GM19099 (cell line): ENCODE results near the gene UGT3A1.

Experiments used
- POLR2A ChIP-seq: IDR thresholded peaks from 3 replicates; pipeline ENCODE4 v1.6.1; 2011; ENCODE audit warnings: low read depth; ENCODE audit not compliant: insufficient read length; ENCODE audit errors: extremely low read depth

Gene UGT3A1, protein sequence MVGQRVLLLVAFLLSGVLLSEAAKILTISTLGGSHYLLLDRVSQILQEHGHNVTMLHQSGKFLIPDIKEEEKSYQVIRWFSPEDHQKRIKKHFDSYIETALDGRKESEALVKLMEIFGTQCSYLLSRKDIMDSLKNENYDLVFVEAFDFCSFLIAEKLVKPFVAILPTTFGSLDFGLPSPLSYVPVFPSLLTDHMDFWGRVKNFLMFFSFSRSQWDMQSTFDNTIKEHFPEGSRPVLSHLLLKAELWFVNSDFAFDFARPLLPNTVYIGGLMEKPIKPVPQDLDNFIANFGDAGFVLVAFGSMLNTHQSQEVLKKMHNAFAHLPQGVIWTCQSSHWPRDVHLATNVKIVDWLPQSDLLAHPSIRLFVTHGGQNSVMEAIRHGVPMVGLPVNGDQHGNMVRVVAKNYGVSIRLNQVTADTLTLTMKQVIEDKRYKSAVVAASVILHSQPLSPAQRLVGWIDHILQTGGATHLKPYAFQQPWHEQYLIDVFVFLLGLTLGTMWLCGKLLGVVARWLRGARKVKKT

DNA sequence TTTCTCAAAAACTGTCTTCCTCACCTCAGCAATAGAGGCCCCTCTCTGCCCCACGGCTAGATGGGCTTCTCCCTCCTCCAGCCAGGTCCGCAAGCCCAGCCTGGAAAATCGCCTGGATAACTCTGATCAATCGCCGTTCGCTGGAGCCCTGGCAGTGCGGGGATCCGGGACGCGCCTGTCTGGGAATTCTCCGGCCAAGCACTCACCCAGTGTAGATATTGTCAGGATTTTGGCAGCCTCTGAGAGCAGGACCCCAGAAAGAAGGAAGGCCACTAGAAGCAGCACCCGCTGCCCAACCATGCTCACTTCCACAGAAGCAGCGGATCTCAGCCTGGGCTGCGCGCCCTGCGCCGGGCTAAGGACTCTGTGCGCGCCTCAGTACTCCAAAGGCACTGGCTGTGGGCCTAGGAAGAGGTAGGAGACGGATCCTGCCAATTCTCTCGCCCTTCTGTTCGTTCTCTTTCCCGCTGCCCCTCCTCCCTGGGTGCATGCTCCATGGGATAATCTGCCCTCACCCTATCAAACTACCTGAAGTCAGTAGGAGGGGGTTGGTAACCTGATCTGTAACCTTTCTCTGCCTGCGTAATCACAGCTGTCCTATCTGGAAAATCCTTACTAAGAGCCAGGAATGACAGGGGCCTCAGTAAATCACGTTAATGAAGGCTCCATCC lies at the start of gene UGT3A1:
TSS of gene UGT3A1 (minus strand) at position 450 of the 671 bp plus-strand sequence. CDS start at position 300, 150 bp downstream.
- TF ChIP-seq POLR2A, result no peak

DNA sequence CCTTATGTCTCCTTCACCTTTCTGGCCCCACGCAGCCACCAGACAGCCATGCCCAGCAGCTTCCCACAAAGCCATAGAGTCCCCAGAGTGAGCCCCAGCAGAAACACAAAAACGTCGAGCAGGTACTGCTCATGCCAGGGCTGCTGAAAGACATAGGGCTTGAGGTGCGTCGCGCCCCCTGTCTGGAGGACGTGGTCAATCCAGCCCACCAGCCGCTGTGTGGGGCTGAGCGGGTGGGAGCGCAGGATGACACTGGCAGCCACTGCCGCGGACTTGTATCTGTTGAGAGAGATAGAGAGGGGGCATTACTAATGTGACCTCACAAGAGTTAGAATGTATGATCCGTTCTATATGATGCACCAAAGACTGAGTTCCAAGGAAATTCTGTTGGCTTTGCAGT lies 44.5 kb upstream of the UGT3A1 start:
- TF ChIP-seq POLR2A, result no peak

DNA sequence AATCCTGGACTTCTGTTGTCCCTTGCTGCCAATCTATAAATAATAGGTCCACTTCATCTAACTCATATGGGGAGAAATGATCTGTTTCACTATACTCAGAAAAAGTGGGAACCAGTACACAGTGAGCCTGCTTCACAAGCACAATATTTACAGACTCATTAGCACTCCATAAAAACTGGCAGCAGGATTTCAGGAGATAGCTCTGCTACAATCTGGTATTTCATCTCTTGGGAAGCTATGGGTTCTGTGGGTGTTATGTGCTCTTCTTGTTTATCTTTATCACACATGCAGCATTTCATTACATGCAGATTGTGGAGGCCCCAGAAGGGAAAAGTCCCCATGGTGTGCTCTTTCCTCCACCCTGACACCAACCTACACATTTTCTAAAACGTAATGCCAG lies 42.3 kb upstream of the UGT3A1 start:
- TF ChIP-seq POLR2A, result no peak

DNA sequence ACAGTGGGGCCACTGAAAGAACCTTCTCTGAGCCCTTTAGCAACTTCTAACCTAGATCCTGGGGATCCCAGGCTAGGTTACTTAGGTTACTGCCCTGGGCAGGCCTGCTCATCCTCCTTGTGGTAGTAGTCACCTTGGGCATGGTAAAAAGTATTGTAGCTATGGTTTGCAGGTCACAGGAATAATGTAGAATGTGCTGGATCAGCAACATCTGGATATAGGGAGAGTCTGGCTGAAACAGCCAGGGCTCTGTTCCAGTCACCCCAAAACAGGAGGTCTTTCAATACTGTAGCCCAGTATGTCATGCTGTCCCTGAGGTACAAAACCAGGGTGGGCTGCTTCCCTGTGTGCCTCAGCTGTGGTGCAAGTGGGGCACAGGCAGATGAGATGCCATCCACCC lies 41.9 kb upstream of the UGT3A1 start:
- TF ChIP-seq POLR2A, result no peak

DNA sequence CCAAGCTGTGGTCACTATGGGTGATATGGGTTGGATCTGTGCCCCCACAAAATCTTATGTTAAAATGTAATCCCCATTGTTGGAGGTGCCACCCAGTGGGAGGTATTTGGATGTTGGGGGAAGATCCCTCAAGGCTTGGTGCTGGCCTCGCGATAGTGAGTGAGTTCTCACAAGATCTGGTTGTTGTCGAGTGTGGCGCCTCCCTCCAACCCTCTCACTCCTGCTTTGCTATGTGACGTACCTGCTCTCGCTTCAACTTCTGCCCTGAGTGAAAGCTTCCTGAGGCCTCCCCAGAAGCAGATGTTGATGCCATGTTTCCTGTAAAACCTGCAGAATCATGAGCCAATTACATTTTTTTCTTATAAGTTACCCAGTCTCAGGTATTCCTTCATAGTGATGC lies 40.0 kb upstream of the UGT3A1 start:
- no peak for TF ChIP-seq POLR2A

DNA sequence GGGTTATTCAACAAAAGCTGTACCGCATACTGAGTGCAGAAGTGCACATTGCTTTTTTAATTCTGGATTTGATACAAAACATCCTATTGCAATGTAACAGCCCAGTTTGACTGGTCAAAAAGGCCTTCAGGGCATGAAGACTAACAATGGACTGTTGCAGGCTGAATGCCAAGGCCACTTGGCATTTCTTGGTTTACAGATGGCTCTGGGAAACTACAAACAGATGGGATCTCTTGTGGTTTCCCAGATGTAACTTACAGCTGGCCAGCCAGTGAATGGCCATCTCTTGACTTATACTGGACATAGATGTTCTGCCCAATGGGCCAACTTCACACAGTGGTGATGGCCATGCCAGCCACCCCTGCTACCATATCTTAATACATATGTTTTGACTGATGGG lies 38.7 kb upstream of the UGT3A1 start:
- no peak for TF ChIP-seq POLR2A

DNA sequence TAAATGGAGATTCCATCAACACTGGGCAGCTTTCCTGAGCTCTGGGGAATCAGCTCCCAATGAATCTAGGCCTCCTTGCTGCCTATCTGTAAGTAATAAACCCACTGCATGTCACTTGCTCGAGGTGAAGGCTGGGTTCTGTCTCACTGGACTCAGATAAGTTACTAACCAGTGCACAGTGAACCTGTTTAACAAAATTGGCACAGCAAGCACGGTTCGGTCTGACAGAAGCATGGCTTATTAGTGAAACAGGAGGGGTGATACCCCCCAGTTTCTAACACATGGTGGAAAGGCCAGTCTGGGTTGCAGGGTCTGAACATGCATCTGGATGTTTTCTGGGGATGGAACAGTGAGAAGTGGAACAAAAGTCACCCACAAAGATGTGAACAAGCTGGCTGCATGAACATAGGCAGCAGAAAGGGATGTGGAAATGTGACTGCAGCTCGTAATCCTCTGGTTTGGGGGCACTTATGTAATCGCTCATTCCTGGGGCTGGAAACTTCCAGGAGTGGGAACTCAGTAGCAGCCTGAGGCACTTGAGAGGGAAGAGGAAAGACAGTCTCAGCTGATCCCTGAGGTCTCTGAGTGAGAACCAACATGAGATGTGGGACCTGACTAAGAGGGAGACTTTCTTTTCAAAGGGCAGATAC lies 37.8 kb upstream of the UGT3A1 start:
- TF ChIP-seq POLR2A, result no peak

DNA sequence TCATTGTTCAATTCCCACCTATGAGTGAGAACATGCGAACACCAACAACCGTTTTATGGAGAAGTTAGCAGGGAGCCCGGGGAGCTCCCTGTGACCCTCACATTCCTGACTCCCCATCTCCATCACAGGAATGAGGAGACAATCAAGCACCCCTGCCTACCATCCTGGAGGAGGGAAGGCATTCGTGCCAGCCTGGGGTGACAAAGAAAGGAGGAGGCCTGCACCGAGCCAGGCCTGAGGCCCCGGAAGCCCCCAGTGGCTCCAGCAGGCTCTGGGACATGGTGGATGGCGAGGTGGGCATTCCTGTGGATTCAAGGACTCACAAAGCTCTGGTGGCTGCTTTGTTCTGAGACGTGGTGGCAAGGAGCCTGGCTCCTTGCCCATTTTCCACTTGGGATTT lies 36.5 kb upstream of the UGT3A1 start:
- no peak for TF ChIP-seq POLR2A

DNA sequence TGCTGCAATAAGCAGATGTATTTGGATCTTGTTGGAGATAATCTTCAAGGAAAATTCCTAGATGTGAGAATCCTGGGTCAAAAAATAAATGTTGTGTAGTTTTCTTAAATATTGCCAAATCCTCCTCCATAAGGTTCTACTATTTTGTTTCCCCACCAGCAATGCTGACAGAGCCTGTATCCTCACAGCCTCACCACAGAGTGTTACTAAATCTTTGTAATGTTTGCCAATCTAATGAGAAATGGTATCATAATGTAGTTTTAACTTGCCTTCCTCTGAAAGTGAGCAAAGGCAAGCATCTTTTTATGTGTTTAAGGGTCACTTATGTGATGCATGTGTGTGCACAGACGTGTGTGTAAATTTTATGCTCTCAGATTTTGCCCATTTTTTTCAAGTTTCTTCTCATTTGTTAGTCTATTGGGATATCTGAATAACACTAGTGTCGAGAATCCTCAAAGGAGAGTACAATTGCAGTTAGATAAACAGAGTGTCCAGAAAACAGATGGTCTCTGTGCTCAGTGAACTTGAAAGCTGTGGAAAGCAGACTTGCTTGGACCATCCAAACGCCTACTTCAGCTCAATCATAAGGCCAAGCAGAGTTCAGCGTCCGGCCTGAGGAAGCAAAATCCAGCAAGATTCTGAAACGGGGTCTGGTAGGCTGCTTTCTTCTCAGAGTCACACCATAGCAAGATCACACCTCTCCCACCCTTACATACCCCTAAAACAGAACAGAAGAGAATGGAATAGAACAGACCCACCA lies 35.7 kb upstream of the UGT3A1 start:
- no peak for TF ChIP-seq POLR2A

DNA sequence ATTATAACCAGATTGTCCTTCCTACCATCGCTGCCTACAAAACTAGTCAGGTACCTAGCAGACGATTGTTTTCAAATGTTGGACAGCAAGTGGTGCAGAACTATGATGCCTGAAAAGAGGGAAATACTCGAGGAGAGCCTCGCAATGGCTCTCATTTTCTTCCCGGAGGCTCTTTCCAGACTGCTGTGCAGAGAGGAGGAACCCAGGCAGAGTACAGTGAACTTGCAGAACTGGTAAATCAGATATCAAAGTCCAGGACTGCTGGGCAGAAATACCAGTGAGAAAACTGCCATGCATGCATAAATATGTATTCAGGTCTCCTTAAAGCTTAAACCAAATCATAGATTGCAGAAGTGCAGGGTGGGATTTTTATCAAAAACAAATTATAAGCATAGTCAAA lies 26.4 kb upstream of the UGT3A1 start:
- TF ChIP-seq POLR2A, result no peak

DNA sequence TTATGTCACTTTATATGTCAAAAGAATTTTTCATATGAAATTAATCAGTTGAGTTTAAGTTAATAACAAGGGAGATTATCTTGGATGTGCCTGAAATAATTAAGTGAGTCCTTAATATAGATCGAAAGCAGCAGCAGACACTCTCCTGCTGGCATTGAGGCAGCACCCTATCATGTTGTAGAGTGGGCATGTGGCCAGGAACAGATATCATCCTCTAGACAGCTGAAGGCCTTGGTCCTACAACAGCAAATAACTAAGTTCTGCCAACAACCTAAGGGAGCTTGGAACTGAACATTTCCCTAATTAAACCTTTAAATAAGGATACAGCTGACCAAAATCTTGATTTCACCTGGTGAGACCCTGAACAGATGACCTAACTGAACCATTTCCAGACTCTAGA lies 25.8 kb upstream of the UGT3A1 start:
- no peak for TF ChIP-seq POLR2A

DNA sequence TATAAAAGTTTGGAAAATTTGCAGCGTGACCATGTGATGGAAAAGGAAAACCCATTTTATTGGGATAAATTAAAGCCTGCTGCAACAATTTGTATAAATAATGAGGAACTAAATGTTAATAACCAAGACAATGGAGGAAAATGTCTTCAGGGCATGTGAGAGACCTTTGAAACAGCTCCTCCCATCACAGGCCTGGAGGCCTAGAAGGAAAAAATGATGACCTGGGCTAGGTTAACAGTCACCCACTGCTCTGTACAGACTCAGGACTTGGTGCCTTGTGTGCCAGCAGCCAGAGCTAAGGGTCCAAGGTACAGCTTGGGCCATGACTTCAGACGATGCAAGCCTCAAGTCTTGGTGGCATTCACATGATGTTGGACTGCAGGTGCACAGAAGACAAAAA lies 22.0 kb upstream of the UGT3A1 start:
- TF ChIP-seq POLR2A, result no peak

DNA sequence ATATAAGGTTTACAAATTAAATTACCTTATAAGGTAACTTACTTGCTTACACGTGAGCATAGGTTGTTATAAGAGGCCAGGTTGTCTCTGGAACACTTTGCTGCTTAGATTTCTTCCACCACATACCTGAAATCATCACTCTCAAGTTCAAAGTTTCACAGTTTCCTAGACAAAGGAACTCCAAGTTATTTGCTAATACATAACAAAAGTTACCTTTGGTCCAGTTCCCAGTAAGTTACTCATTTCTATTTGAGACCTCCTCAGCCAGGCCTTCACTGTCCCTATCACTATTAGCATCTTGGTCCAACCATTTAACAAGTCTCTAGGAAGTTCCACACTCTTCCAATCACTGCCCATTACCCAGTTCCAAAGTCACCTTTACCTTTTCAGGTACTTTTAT lies 18.5 kb upstream of the UGT3A1 start:
- no peak for TF ChIP-seq POLR2A

DNA sequence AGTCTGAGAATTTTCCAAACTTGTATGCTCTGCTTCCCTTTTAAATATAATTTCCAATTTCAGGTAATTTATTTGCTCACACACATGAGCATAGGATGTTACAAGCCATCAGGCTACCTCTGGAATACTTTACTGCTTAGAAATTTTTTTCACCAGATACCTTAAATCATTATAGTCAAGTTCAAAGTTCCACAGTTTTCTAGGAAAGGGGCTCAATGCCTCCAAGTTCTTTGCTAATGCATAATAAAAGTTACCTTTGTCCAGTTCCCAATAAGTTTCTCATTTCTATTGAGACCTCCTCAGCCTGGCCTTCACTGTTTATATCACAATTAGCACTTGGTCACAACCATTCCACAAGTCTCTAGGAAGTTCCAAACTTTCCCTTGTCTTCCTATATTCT lies 16.2 kb upstream of the UGT3A1 start:
- no peak for TF ChIP-seq POLR2A

DNA sequence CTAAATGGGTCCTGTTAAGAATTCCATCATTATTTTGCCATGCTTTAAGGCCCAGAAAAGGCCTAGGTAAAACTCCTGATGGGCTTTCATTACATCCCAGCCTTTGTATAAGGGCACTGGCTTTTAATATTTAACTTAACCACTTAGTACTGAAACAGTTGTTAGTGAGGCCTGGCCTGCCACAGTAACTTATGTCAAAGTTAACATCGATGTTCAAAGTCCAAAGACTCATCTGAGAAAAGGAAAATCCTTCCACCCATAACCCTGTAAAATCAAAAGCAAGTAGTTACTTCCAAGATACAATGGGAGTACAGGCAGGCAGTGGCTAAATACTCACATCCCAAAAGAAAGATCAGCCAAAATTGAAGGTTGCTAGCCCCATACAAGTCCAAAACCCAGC lies 15.0 kb upstream of the UGT3A1 start:
- no peak for TF ChIP-seq POLR2A
